Loucy (cell line): ENCODE results near the gene PIGR.

Experiments used
- H2AFZ ChIP-seq: fragments of 200-600 bp; sonication (generic); 2 replicates; pipeline ENCODE4 v1.6.0; 2016; ENCODE audit warnings: antibody characterized with exemption, mild to moderate bottlenecking, low read length, moderate library complexity
- H3F3A ChIP-seq: fragments of 200-600 bp; 2 replicates; pipeline ENCODE4 v1.6.0; 2016; ENCODE audit warnings: antibody characterized with exemption, low read depth, mild to moderate bottlenecking
- H3K27me3 ChIP-seq: fragments of 200-600 bp; sonication (generic); 2 replicates; pipeline ENCODE4 v1.6.1; 2014; ENCODE audit warnings: low read length, mild to moderate bottlenecking; ENCODE audit not compliant: insufficient read depth, poor library complexity, severe bottlenecking
- H3K36me3 ChIP-seq: fragments of 200-600 bp; sonication (generic); 2 replicates; pipeline ENCODE4 v1.6.1; 2016; ENCODE audit warnings: low read length; ENCODE audit not compliant: insufficient read depth
- H3K4me1 ChIP-seq: fragments of 200-600 bp; sonication (generic); 2 replicates; pipeline ENCODE4 v1.5.1; 2014; ENCODE audit warnings: low read length, mild to moderate bottlenecking; ENCODE audit not compliant: insufficient read depth, poor library complexity, severe bottlenecking
- H3K4me2 ChIP-seq: fragments of 200-600 bp; sonication (generic); 2 replicates; pipeline ENCODE4 v1.6.0; 2014; ENCODE audit warnings: antibody characterized with exemption, low read length, low read depth, mild to moderate bottlenecking; ENCODE audit not compliant: poor library complexity, severe bottlenecking
- H3K4me3 ChIP-seq: fragments of 200-600 bp; sonication (generic); 2 replicates; pipeline ENCODE4 v1.5.1; 2014; ENCODE audit warnings: low read length, mild to moderate bottlenecking, mixed read lengths; ENCODE audit not compliant: poor library complexity, severe bottlenecking
- H3K79me2 ChIP-seq: fragments of 200-600 bp; sonication (generic); 2 replicates; pipeline ENCODE4 v1.6.1; 2014; ENCODE audit warnings: low read length; ENCODE audit not compliant: insufficient read depth
- H3K9ac ChIP-seq: fragments of 200-600 bp; sonication (generic); 2 replicates; pipeline ENCODE4 v1.6.0; 2014; ENCODE audit warnings: mild to moderate bottlenecking, low read depth, low read length, moderate library complexity; ENCODE audit not compliant: poor library complexity, severe bottlenecking
- H3K9me2 ChIP-seq: fragments of 200-600 bp; sonication (generic); replicated peaks from 2 replicates; pipeline ENCODE4 v1.6.1; 2016; ENCODE audit warnings: low read depth, low read length, mixed read lengths
- H3K9me3 ChIP-seq: fragments of 200-600 bp; sonication (generic); 2 replicates; pipeline ENCODE4 v1.6.1; 2014; ENCODE audit warnings: mild to moderate bottlenecking, antibody characterized with exemption, low read length, low read depth; ENCODE audit not compliant: insufficient read depth
- H4K20me1 ChIP-seq: fragments of 200-600 bp; sonication (generic); 2 replicates; pipeline ENCODE4 v1.6.0; 2014; ENCODE audit warnings: antibody characterized with exemption, low read length, mild to moderate bottlenecking; ENCODE audit not compliant: insufficient read depth, poor library complexity, severe bottlenecking
- EZH2phosphoT487 ChIP-seq: fragments of 200-600 bp; IDR thresholded peaks from 2 replicates; pipeline ENCODE4 v1.6.1; 2018; ENCODE audit warnings: antibody characterized with exemption, mild to moderate bottlenecking, moderate library complexity, borderline replicate concordance
- TF ChIP-seq, protein P1 (sequence below): fragments of 200-600 bp; sonication (generic); conservative IDR thresholded peaks from 2 replicates; pipeline ENCODE4 v1.5.1; 2014; ENCODE audit warnings: mild to moderate bottlenecking, antibody characterized with exemption, low read length

Gene PIGR

DNA sequence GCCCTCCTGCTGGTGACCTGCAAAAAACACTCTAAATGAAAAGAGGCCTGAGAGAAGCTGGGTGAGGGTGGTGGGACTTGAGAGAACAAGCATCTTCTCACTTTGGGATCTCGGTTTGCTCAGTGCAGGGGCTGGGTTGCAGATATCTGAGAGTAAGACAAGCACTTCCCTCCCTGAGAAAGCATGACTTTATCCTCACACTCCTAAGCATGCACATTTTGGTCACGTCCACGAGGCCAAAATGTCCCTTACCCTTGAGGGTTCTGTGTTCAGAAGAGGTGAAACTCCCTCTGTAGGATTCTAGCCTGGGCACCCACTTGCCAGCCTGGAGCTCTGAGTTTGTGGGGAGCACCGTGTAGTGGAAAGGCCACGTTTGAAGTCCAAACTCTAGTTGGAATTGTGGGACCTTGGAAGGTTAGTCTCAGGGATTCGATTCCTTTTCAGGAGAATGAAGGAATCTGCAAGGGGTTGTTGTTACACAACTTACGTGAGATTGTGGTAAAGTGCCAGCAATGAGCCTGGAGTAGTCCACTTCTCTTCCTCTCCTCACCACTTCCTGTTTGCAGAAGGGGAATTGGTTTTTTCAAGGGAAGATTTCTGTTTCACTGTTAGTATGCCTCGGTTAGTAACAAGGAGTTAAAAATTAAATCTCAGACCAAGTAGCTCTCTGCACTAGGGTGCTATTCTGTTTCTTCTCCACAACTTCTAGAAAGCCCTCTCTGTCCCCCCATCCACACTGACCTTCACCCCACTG, 21.0 kb upstream of the PIGR start:
- TF ChIP-seq, protein P1, sequence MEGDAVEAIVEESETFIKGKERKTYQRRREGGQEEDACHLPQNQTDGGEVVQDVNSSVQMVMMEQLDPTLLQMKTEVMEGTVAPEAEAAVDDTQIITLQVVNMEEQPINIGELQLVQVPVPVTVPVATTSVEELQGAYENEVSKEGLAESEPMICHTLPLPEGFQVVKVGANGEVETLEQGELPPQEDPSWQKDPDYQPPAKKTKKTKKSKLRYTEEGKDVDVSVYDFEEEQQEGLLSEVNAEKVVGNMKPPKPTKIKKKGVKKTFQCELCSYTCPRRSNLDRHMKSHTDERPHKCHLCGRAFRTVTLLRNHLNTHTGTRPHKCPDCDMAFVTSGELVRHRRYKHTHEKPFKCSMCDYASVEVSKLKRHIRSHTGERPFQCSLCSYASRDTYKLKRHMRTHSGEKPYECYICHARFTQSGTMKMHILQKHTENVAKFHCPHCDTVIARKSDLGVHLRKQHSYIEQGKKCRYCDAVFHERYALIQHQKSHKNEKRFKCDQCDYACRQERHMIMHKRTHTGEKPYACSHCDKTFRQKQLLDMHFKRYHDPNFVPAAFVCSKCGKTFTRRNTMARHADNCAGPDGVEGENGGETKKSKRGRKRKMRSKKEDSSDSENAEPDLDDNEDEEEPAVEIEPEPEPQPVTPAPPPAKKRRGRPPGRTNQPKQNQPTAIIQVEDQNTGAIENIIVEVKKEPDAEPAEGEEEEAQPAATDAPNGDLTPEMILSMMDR, result no peak
- no peak for TF ChIP-seq EZH2phosphoT487
- Histone ChIP-seq H3K79me2 (no peaks in the 10 kb centered on the region), H3K9me3 (no peaks in the 10 kb centered on the region), H3K36me3 (no peaks in the 10 kb centered on the region), H3K9me2 (no peaks in the 10 kb centered on the region), H3K27me3 (peaks cover 4% of the 10 kb centered on the region), H3K9ac (no peak overlapping the region), H3F3A (no peaks in the 10 kb centered on the region), H2AFZ (0 out of 2 replicates have a peak overlapping the region, but pooled peaks have one; percentile 3), H3K4me1 (peaks cover 27% of the 10 kb centered on the region), H3K4me2 (peak overlapping the region; percentile 23), H4K20me1 (no peaks in the 10 kb centered on the region), H3K4me3 (no peak overlapping the region)

GRCh38 chr1:206965781-206966180, 19.5 kb upstream of the PIGR start:
- no peaks in the 10 kb centered on the region for H4K20me1 ChIP-seq
- peaks cover 29% of the 10 kb centered on the region for H3K4me1 ChIP-seq
- no peaks in the 10 kb centered on the region for H3K27me3 ChIP-seq
- H3K36me3 ChIP-seq, result no peaks in the 10 kb centered on the region
- no peak overlapping the region for H2AFZ ChIP-seq
- H3K9me3 ChIP-seq, result no peaks in the 10 kb centered on the region
- no peak overlapping the region for H3K4me2 ChIP-seq
- TF ChIP-seq, protein P1, result no peak
- no peak for TF ChIP-seq EZH2phosphoT487
- no peaks in the 10 kb centered on the region for H3F3A ChIP-seq
- no peak overlapping the region for H3K9ac ChIP-seq
- H3K79me2 ChIP-seq, result no peaks in the 10 kb centered on the region
- H3K4me3 ChIP-seq, result no peak overlapping the region
- H3K9me2 ChIP-seq, result no peaks in the 10 kb centered on the region

DNA sequence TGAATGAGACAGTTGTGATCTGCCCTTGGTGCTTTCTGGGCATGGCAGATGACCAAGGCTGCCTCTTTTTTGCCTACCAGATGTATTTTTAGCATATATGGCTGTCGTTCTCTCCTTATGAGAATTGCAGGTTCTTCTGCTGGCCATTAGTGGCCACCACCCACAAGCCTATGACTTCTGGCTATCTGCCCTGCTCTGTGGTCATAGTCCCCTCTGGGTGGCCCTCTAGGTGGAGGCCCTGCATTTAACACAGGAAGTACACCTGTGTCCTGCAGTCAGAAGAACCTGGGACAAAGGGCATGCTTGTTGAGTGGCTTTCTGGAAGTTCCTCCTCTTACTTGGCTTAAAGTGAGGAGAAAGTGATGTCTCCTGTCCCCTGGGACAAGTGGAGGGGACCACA, 17.5 kb upstream of the PIGR start:
- H3K4me2 ChIP-seq, result no peak overlapping the region
- no peak overlapping the region for H3K4me3 ChIP-seq
- TF ChIP-seq EZH2phosphoT487, result no peak
- TF ChIP-seq, protein P1, result no peak; the same call in 1 of the 2 replicates
- no peaks in the 10 kb centered on the region for H3K79me2 ChIP-seq
- H4K20me1 ChIP-seq, result no peaks in the 10 kb centered on the region
- H3K36me3 ChIP-seq, result no peaks in the 10 kb centered on the region
- no peaks in the 10 kb centered on the region for H3F3A ChIP-seq
- H3K4me1 ChIP-seq, result peaks cover 29% of the 10 kb centered on the region
- no peak overlapping the region for H3K9ac ChIP-seq
- no peaks in the 10 kb centered on the region for H3K27me3 ChIP-seq
- H2AFZ ChIP-seq, result no peak overlapping the region
- no peaks in the 10 kb centered on the region for H3K9me3 ChIP-seq
- H3K9me2 ChIP-seq, result no peaks in the 10 kb centered on the region
